Activated T-helper 17 cell treated with anti-CD3 and anti-CD28 coated beads, Interleukin-2, amount 50 U/mL, for 72 hours (primary cell): Measurements from ENCODE around the gene CDH26. TPM values are rescaled to one million over a fixed set of nuclear protein-coding genes. Genes with fewer than 3 reads are reported as not detected.

Experiments
- ATAC-seq: fragments of 150-1000 bp; cut with Tn5 transposase; replicated peaks from 2 replicates; pipeline ENCODE4 v1.10.0; 2021; ENCODE audit warnings: mild to moderate bottlenecking, moderate library complexity
- H3K27ac Mint-ChIP-seq: one replicate; pipeline ENCODE4 v1.8.0; 2022; ENCODE audit warnings: mixed read lengths
- H3K27me3 Mint-ChIP-seq: one replicate; pipeline ENCODE4 v1.8.0; 2022; ENCODE audit warnings: mixed read lengths
- H3K36me3 Mint-ChIP-seq: one replicate; pipeline ENCODE4 v1.8.0; 2022; ENCODE audit warnings: low read depth, mild to moderate bottlenecking, mixed read lengths
- H3K4me1 Mint-ChIP-seq: one replicate; pipeline ENCODE4 v1.8.0; 2022; ENCODE audit warnings: mixed read lengths
- H3K4me3 Mint-ChIP-seq: one replicate; pipeline ENCODE4 v1.8.0; 2022; ENCODE audit warnings: mild to moderate bottlenecking, mixed read lengths
- H3K9me3 Mint-ChIP-seq: one replicate; pipeline ENCODE4 v1.8.0; 2022; ENCODE audit warnings: mixed read lengths
- total RNA-seq, 2 donors: library from RNA; stranded (reverse); gene quantifications; one replicate each; pipeline ENCODE4 v1.2.3, GENCODE V29; 2022

CDH26 gene
- total RNA-seq, 2 donors from 2014 or later = 0.56 to 2.6 TPM

DNA sequence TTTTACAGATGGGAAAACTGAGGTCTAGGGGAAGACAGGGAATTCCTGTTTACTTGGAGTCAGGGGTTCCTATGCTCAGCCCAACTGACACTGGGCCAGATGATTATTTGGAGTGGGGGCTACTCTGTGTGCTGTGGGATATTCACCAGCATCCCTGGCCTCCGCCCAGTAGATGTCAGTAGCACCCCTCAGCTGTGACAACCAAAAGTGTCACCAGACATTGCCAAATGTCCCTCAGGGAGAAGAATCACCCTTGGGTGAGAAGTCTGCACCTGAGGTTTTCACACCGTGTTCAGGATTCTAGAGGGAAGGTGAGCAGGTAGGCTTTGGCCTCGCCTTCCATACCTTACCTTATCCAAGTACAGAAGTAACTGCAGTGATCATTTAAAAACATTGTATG, 27.6 kb downstream of the CDH26 start:
- Mint-ChIP-seq H3K4me3 (no peak overlapping the region), H3K9me3 (no peaks in the 10 kb centered on the region), H3K27me3 (no peaks in the 10 kb centered on the region), H3K36me3 (no peaks in the 10 kb centered on the region), H3K27ac (no peak overlapping the region), H3K4me1 (no peaks in the 10 kb centered on the region)
- no peak for ATAC-seq

DNA sequence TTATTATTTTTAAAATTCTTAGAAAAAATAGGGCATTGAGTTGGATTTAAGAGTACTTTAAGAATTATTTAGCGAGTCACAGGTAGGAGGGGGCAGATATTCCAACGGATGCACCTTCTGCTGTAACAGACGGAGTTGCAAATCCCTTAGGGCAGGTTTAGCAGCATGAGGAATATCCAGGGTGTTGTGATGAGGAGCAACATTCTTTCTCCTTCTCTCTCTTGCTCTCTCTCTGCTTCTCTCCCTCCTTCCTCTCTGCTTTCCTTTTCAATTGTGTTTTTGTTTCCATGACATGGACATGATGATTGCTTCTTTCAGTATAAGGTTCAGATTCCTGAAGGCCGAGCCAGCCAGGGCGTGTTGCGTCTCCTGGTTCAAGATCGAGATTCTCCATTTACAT, 28.9 kb downstream of the CDH26 start:
- no peak for ATAC-seq
- H3K36me3 Mint-ChIP-seq = no peaks in the 10 kb centered on the region
- no peaks in the 10 kb centered on the region for H3K4me1 Mint-ChIP-seq
- no peak overlapping the region for H3K27ac Mint-ChIP-seq
- no peaks in the 10 kb centered on the region for H3K27me3 Mint-ChIP-seq
- no peaks in the 10 kb centered on the region for H3K9me3 Mint-ChIP-seq
- H3K4me3 Mint-ChIP-seq = no peak overlapping the region

GRCh38 chr20:59988141-59988540, 29.9 kb downstream of the CDH26 start:
- H3K27me3 Mint-ChIP-seq = no peaks in the 10 kb centered on the region
- H3K36me3 Mint-ChIP-seq = no peaks in the 10 kb centered on the region
- no peaks in the 10 kb centered on the region for H3K4me1 Mint-ChIP-seq
- ATAC-seq = no peak
- H3K9me3 Mint-ChIP-seq = no peaks in the 10 kb centered on the region
- H3K4me3 Mint-ChIP-seq = no peak overlapping the region
- H3K27ac Mint-ChIP-seq = no peak overlapping the region

GRCh38 chr20:59992526-59993084, 34.4 kb downstream of the CDH26 start:
- Mint-ChIP-seq H3K27me3 (peaks cover 3% of the 10 kb centered on the region), H3K4me1 (no peaks in the 10 kb centered on the region), H3K4me3 (no peak overlapping the region), H3K27ac (no peak overlapping the region), H3K36me3 (no peaks in the 10 kb centered on the region), H3K9me3 (no peaks in the 10 kb centered on the region)
- no peak for ATAC-seq

DNA sequence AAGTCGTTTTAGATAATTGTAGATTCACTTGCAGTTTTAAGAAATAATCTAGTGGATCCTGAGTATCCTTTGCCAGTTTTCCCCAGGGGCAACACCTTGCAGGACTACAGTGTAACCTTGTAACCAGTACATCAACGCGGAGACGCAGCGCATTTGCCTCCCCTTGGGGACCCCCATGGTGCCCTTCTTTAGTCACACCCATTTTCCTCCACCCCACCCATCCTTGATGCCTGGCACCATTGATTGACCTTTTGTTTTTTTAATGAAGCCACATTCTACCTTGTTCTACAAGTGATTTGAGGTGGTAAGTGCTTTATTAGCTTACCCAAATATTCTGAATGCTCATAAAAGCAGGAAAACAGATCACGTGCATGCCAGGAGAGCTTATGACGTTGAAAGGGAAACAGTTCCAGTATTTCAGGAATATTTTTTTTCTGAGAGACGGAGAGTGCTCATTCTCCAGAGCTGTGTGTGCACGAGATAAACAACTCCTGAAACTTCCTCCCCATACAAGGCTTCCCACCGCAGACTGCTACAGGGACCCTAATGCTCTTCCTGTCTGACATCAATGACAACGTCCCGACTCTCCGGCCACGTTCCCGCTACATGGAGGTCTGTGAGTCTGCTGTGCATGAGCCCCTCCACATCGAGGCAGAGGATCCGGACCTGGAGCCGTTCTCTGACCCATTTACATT, 35.7 kb downstream of the CDH26 start:
- Mint-ChIP-seq H3K36me3 (no peaks in the 10 kb centered on the region), H3K27ac (no peak overlapping the region), H3K4me1 (no peaks in the 10 kb centered on the region), H3K9me3 (no peaks in the 10 kb centered on the region), H3K27me3 (peaks cover 3% of the 10 kb centered on the region), H3K4me3 (no peak overlapping the region)
- no peak for ATAC-seq

DNA sequence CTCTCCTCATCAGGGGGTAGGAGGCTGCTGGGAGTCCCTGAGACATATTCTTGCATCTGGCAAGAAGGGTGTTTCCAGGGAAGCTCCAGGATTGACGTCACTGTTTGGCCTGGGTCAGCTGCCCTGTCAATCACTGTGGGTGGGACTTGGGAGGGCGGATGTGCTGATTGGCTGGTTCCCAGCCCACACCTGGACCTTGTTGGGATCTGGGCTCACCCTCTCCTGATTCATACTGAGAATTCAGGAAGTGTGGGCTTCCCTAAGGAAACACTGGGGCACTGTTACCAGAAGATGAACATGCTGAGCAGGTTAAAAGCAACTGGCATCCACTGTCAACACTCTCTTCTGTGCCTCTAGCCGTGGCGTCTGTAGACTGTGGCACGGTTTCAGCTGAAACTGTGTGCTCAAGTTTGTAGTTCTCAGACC, 36.5 kb downstream of the CDH26 start:
- Mint-ChIP-seq H3K27ac (no peak overlapping the region), H3K9me3 (no peaks in the 10 kb centered on the region)

DNA sequence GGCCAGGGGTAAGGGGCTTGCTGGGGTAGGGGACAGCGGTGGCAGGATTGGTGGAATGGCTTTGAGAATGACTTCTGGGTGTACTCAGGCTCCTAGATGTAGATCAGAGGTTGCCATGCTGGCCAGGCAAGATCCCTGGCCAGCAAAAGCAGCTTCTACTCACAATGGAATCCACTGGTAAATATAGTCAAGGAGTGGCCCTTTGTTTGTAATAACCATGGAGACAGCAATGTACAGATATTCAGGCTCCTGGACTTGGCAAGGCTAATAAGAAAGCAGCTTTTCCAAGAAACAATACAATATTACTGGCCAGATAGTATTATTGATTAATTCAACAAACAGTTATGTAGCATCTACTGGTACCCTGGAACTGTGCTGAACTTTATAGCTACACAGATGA, 37.9 kb downstream of the CDH26 start:
- H3K4me1 Mint-ChIP-seq = no peaks in the 10 kb centered on the region

More for the DNA sequence above, 36.5 kb downstream of the CDH26 start:
- no peak for ATAC-seq
- peaks cover 3% of the 10 kb centered on the region for H3K27me3 Mint-ChIP-seq
- no peak overlapping the region for H3K4me3 Mint-ChIP-seq
- no peaks in the 10 kb centered on the region for H3K36me3 Mint-ChIP-seq
- no peaks in the 10 kb centered on the region for H3K4me1 Mint-ChIP-seq

GRCh38 chr20:59997896-59998295, 39.7 kb downstream of the CDH26 start:
- Mint-ChIP-seq H3K9me3 (no peaks in the 10 kb centered on the region), H3K27ac (no peak overlapping the region), H3K36me3 (no peaks in the 10 kb centered on the region), H3K27me3 (peaks cover 3% of the 10 kb centered on the region), H3K4me3 (no peak overlapping the region), H3K4me1 (no peaks in the 10 kb centered on the region)
- ATAC-seq = no peak

More for the DNA sequence above, 37.9 kb downstream of the CDH26 start:
- Mint-ChIP-seq H3K9me3 (no peaks in the 10 kb centered on the region), H3K36me3 (no peaks in the 10 kb centered on the region), H3K27me3 (peaks cover 3% of the 10 kb centered on the region), H3K27ac (no peak overlapping the region), H3K4me3 (no peak overlapping the region)
- no peak for ATAC-seq

DNA sequence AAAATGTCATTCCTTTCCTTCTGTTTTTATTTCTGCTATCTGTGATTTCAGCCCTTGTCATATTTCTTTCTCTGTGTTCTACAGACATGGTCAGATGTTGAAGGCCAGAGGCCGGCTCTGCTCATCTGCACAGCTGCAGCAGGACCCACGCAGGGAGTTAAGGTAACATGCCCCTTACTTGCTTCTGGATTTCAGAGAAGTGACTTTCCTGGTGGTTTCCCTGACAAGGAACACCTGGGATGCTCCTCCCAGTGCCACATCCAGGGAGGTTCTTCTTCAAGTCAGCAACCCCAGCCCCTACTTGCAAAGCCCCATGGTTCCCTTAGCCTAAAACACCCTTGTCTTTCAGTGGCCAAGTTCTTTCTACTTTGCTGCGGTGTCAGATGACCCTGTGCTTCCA, 41.3 kb downstream of the CDH26 start:
- Mint-ChIP-seq H3K27ac (no peak overlapping the region), H3K27me3 (no peaks in the 10 kb centered on the region), H3K4me3 (no peak overlapping the region), H3K36me3 (no peaks in the 10 kb centered on the region), H3K4me1 (no peaks in the 10 kb centered on the region), H3K9me3 (no peaks in the 10 kb centered on the region)
- no peak for ATAC-seq

GRCh38 chr20:60000271-60001042, 42.2 kb downstream of the CDH26 start:
- no peaks in the 10 kb centered on the region for H3K27me3 Mint-ChIP-seq
- no peaks in the 10 kb centered on the region for H3K4me1 Mint-ChIP-seq
- no peak for ATAC-seq
- H3K36me3 Mint-ChIP-seq = no peaks in the 10 kb centered on the region
- no peak overlapping the region for H3K4me3 Mint-ChIP-seq
- no peak overlapping the region for H3K27ac Mint-ChIP-seq
- H3K9me3 Mint-ChIP-seq = no peaks in the 10 kb centered on the region

DNA sequence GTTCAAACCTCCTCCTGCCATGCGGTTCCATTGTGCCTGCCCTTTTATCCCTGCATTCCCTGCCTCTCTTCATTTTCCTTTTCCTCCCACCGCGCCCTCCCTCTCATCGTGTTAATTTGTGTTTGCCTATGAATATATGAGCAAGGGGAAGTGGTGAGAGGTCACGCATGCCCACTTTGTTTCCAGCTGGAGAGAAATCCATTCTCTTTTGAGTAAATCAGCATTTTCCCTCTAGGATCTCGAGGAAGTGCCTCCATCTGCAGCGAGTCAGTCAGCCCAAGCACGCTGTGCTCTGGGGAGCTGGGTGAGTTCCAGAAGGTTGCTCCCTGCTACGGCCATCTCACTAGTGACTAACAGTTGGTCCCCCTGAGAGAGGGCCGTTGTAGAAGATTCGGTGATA, 42.9 kb downstream of the CDH26 start:
- no peaks in the 10 kb centered on the region for H3K27me3 Mint-ChIP-seq
- no peaks in the 10 kb centered on the region for H3K36me3 Mint-ChIP-seq
- no peak for ATAC-seq
- no peak overlapping the region for H3K4me3 Mint-ChIP-seq
- no peaks in the 10 kb centered on the region for H3K9me3 Mint-ChIP-seq
- no peaks in the 10 kb centered on the region for H3K4me1 Mint-ChIP-seq
- no peak overlapping the region for H3K27ac Mint-ChIP-seq

- H3K4me3 Mint-ChIP-seq = no peak overlapping the region
- no peaks in the 10 kb centered on the region for H3K36me3 Mint-ChIP-seq
- H3K27me3 Mint-ChIP-seq = no peaks in the 10 kb centered on the region
- ATAC-seq = no peak
- H3K27ac Mint-ChIP-seq = no peak overlapping the region
- H3K4me1 Mint-ChIP-seq = no peaks in the 10 kb centered on the region
- H3K9me3 Mint-ChIP-seq = no peaks in the 10 kb centered on the region
Observed at GRCh38 chr20:60003776-60004175, 45.6 kb downstream of the CDH26 start.

DNA sequence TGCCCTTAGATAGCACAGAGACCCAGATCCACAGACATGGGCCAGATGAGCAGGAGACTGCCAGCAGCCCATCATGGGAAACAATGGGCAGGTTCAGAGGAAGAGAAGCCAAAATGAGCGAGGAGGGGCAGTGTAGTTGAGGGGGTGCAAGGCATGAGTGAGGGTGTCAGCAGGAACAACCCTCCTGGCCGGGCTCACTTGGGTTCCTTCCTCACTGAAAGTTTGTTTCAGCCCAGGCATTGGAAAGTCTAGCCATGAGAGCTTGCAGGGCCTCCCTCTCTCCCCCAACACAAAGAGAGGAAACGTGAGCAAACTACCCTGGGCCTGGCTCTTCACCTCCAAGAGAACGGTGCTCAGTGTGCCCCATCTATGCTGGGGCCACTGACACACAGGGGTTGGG, 48.0 kb downstream of the CDH26 start:
- Mint-ChIP-seq H3K4me3 (no peak overlapping the region), H3K4me1 (peaks cover 7% of the 10 kb centered on the region), H3K27me3 (peaks cover 3% of the 10 kb centered on the region), H3K27ac (no peak overlapping the region), H3K36me3 (no peaks in the 10 kb centered on the region), H3K9me3 (no peaks in the 10 kb centered on the region)
- ATAC-seq = no peak

DNA sequence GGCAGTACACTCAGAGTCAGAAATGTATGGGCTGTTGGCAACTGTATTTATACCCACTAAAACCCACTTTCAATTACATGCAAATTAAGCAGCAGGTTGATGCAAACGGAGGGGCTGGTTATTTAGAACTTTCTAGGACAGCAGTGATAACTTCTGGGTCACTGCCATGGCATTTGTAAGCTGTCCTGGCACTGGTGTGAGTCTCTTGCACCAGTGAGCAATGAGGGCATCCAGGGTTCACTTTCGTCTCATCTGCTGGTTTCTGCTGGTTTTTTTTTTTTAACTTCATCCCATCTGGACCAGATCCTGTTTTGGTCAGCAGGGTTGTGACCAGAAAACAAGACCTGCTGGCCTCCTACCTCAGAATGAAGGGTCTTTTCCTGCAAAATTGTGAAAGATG, 49.2 kb downstream of the CDH26 start:
- Mint-ChIP-seq H3K9me3 (no peaks in the 10 kb centered on the region), H3K27me3 (peaks cover 3% of the 10 kb centered on the region), H3K4me3 (no peak overlapping the region), H3K4me1 (peaks cover 14% of the 10 kb centered on the region), H3K27ac (no peak overlapping the region), H3K36me3 (no peaks in the 10 kb centered on the region)
- ATAC-seq = no peak
